GM12892 (cell line): ENCODE measurements around the gene SLC25A25.
"Not testable (repeated sequence)": the region's sequence is repeated elsewhere in the genome, so short reads cannot be mapped to it uniquely, and the experiment has no call there.

Experiments used
- POLR2A ChIP-seq: IDR thresholded peaks from 2 replicates; pipeline ENCODE4 v1.6.1; 2011; ENCODE audit warnings: low read depth, low read length, control low read depth
- POLR2AphosphoS5 ChIP-seq: IDR thresholded peaks from 2 replicates; pipeline ENCODE4 v1.6.1; 2011; ENCODE audit warnings: low read depth, low read length, control low read depth

DNA sequence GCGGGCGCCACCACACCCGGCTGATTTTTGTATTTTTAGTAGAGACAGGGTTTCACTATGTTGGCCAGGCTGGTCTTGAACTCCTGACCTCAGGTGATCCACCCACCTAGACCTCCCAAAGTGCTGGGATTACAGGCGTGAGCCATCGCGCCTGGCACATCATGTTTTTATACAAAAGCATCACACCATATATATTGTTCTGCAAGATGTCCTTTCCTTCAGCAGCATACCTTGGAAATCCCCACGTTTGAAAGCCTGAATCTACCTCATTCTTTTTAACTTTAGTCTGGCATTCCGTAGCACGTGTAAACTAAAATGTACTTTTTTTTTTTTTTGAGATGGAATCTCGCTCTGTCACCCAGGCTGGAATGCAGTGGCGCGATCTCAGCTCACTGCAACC is 44.4 kb upstream of the SLC25A25 start:
- not testable (repeated sequence) for TF ChIP-seq POLR2AphosphoS5, POLR2A
